HepG2 (cell line): ENCODE measurements around the gene TP53TG5. TPM values are rescaled to one million over a fixed set of nuclear protein-coding genes. Genes with fewer than 3 reads are reported as not detected.

ENCODE experiments used
- ADNP ChIP-seq: sonication (generic); formaldehyde crosslinking; IDR thresholded peaks from 2 replicates; pipeline ENCODE4 v1.4.0; 2020; ENCODE audit warnings: missing genetic modification reagents
- CBX1 ChIP-seq: IDR thresholded peaks from one replicate; pipeline ENCODE4 v1.6.1; 2016; ENCODE audit warnings: antibody characterized with exemption, low read depth
- GFI1 ChIP-seq: sonication (generic); formaldehyde crosslinking; IDR thresholded peaks from 2 replicates; pipeline ENCODE4 v1.5.0; 2020; ENCODE audit warnings: missing genetic modification reagents, mild to moderate bottlenecking, borderline replicate concordance
- HOXA5 ChIP-seq: sonication (generic); formaldehyde crosslinking; IDR thresholded peaks from 2 replicates; pipeline ENCODE4 v1.4.0; 2020; ENCODE audit warnings: missing genetic modification reagents
- KDM3A ChIP-seq: IDR thresholded peaks from 2 replicates; pipeline ENCODE4 v1.6.1; 2018; ENCODE audit warnings: low read depth, missing compliant biosample characterization
- MEIS2 ChIP-seq: sonication (generic); formaldehyde crosslinking; IDR thresholded peaks from 2 replicates; pipeline ENCODE4 v1.9.0; 2021; ENCODE audit warnings: mild to moderate bottlenecking, missing genetic modification reagents
- POGZ ChIP-seq: sonication (generic); formaldehyde crosslinking; IDR thresholded peaks from 2 replicates; pipeline ENCODE4 v1.4.0; 2020; ENCODE audit warnings: mild to moderate bottlenecking, missing genetic modification reagents
- PPARG ChIP-seq: conservative IDR thresholded peaks from 2 replicates; pipeline ENCODE4 v1.6.1; 2016; ENCODE audit warnings: missing biosample characterization, missing genetic modification reagents
- SP5 ChIP-seq: IDR thresholded peaks from 2 replicates; pipeline ENCODE4 v1.6.1; 2016; ENCODE audit warnings: low read depth, borderline replicate concordance
- TAF1 ChIP-seq: sonication (generic); formaldehyde crosslinking; IDR thresholded peaks from 2 replicates; pipeline ENCODE4 v1.4.0; 2020; ENCODE audit warnings: missing genetic modification reagents
- TOPORS ChIP-seq: sonication (generic); formaldehyde crosslinking; IDR thresholded peaks from 2 replicates; pipeline ENCODE4 v1.8.0; 2023; ENCODE audit warnings: mild to moderate bottlenecking, missing genetic modification reagents
- ZNF350 ChIP-seq: sonication (generic); formaldehyde crosslinking; IDR thresholded peaks from 2 replicates; pipeline ENCODE4 v1.4.0; 2020; ENCODE audit warnings: mild to moderate bottlenecking, low read depth, missing genetic modification reagents, borderline replicate concordance
- ZNF354B ChIP-seq: sonication (generic); formaldehyde crosslinking; IDR thresholded peaks from 2 replicates; pipeline ENCODE4 v1.8.0; 2022; ENCODE audit warnings: mild to moderate bottlenecking, missing genetic modification reagents
- ZNF629 ChIP-seq: sonication (generic); formaldehyde crosslinking; conservative IDR thresholded peaks from 2 replicates; pipeline ENCODE4 v1.5.0; 2020; ENCODE audit warnings: missing genetic modification reagents
- polyA plus RNA-seq, 8 experiments: library from polyadenylated mRNA; depleted of rRNA in 3 of 8; stranded (reverse) in 7 of 8; unstranded in 1 of 8; fragments of >200 nt; fragmentation: Illumina TruSeq in 4 of 8; extraction: Trizol in 4 of 8; gene quantifications; 2 replicates each; pipeline versions ENCODE4 v1.2.1 to v1.2.3, GENCODE V29; 2011 to 2016; ENCODE audit warnings: low read depth in 4 of 8, missing spikeins in 1 of 8, mixed read lengths in 1 of 8; ENCODE audit not compliant: insufficient read depth in 1 of 8
- total RNA-seq, 5 experiments: library from RNA; depleted of rRNA; stranded (reverse); fragments of >200 nt; fragmentation: Illumina TruSeq; extraction: Trizol; gene quantifications; 2 replicates each; pipeline ENCODE4 v1.2.3, GENCODE V29; 2016; ENCODE audit warnings: low read depth in 1 of 5
- TF ChIP-seq, protein P1 (sequence below): sonication (generic); formaldehyde crosslinking; IDR thresholded peaks from 2 replicates; pipeline ENCODE4 v1.5.1; 2020; ENCODE audit warnings: mild to moderate bottlenecking, missing genetic modification reagents, borderline replicate concordance
- TF ChIP-seq, protein P2 (sequence below): sonication (generic); formaldehyde crosslinking; IDR thresholded peaks from 2 replicates; pipeline ENCODE4 v1.5.1; 2020; ENCODE audit warnings: mild to moderate bottlenecking, missing genetic modification reagents
- TF ChIP-seq, protein P3 (sequence below): sonication (generic); formaldehyde crosslinking; IDR thresholded peaks from 2 replicates; pipeline ENCODE4 v1.4.0; 2020; ENCODE audit warnings: missing genetic modification reagents
- TF ChIP-seq, protein P4 (sequence below): sonication (generic); formaldehyde crosslinking; IDR thresholded peaks from 2 replicates; pipeline ENCODE4 v1.8.1; 2022; ENCODE audit warnings: mild to moderate bottlenecking, missing genetic modification reagents
- TF ChIP-seq, protein P5 (sequence below): sonication (generic); formaldehyde crosslinking; IDR thresholded peaks from 2 replicates; pipeline ENCODE4 v1.8.1; 2023; ENCODE audit warnings: mild to moderate bottlenecking, moderate library complexity, missing genetic modification reagents

Gene TP53TG5
- total and polyA plus RNA-seq, 2 of the 13 experiments (the other 11 are each of a cell fraction or from before 2014, with no cell fraction given) = 0.11 TPM; not detected in 1

DNA sequence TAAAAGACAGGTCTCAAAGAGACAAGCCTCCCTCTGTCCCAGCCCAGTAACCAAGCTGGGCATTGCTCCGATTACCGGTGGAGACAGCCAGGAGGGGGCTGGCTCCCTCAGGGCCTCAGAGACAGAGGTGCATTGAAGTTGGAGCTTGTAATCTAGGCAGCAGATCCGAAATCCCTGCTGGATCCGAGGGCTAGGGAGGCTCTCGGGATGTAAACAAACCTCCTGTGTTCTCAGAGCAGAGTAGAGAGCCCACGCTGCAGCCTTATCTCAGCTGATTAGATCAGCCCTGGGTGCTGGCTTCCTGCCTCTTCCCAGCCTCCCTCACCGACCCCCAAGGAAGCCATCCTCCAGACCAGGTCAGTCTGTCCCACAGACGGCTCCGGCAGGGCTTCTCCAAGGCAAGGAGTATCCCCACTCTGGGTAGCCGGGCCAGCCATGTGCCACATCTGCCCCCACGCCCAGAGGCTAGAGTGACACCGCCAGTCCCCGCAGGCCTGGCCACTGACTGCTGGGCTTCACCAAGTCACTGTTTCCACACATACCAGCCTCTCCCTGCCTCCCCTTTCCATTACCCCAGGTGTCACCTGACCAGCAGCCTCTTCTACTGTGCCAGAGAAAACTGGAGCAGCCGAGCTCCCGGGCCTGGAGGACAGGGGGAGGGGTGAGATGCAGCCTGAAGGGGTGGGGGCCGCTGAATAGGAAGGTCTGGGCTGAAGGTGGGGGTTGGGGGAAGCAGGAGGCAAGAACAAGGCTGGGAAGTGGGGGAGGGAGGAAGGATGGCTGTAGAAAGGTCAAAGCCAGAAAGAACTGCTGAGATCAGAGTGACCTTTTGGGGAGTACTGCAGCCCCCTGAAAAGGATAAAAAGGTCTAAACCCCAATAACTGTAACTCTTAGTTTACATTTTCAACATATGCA, 35.9 kb downstream of the TP53TG5 start (continued):
- TF ChIP-seq SP5 (peak; percentile 42; the same call in 1 of the 2 replicates), HOXA5 (CRISPR knock-in tag) (0 out of 2 replicates have a peak, but pooled peaks have one; percentile 27), ZNF354B (CRISPR knock-in tag) (no peak), TAF1 (CRISPR knock-in tag) (peak; percentile 36; the same call in 1 of the 2 replicates), POGZ (CRISPR knock-in tag) (peak; percentile 69; the same call in 1 of the 2 replicates), ZNF350 (CRISPR knock-in tag) (peak; percentile 70; the same call in 1 of the 2 replicates), MEIS2 (CRISPR knock-in tag) (peak; percentile 75), GFI1 (CRISPR knock-in tag) (peak; percentile 64; the same call in 1 of the 2 replicates), ZNF629 (peak; percentile 95), TOPORS (0 out of 2 replicates have a peak, but pooled peaks have one; percentile 15), ADNP (CRISPR knock-in tag) (no peak), PPARG (CRISPR knock-in tag) (0 out of 2 replicates have a peak, but pooled peaks have one; percentile 43), KDM3A (CRISPR knock-in tag) (no peak), CBX1 (no peak)
- TF ChIP-seq, protein P1, sequence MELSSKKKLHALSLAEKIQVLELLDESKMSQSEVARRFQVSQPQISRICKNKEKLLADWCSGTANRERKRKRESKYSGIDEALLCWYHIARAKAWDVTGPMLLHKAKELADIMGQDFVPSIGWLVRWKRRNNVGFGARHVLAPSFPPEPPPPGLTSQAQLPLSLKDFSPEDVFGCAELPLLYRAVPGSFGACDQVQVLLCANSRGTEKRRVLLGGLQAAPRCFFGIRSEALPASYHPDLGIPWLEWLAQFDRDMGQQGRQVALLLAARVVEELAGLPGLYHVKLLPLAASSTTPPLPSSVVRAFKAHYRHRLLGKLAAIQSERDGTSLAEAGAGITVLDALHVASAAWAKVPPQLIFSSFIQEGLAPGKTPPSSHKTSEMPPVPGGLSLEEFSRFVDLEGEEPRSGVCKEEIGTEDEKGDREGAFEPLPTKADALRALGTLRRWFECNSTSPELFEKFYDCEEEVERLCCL (CRISPR knock-in tag) = no peak
- TF ChIP-seq, protein P2, sequence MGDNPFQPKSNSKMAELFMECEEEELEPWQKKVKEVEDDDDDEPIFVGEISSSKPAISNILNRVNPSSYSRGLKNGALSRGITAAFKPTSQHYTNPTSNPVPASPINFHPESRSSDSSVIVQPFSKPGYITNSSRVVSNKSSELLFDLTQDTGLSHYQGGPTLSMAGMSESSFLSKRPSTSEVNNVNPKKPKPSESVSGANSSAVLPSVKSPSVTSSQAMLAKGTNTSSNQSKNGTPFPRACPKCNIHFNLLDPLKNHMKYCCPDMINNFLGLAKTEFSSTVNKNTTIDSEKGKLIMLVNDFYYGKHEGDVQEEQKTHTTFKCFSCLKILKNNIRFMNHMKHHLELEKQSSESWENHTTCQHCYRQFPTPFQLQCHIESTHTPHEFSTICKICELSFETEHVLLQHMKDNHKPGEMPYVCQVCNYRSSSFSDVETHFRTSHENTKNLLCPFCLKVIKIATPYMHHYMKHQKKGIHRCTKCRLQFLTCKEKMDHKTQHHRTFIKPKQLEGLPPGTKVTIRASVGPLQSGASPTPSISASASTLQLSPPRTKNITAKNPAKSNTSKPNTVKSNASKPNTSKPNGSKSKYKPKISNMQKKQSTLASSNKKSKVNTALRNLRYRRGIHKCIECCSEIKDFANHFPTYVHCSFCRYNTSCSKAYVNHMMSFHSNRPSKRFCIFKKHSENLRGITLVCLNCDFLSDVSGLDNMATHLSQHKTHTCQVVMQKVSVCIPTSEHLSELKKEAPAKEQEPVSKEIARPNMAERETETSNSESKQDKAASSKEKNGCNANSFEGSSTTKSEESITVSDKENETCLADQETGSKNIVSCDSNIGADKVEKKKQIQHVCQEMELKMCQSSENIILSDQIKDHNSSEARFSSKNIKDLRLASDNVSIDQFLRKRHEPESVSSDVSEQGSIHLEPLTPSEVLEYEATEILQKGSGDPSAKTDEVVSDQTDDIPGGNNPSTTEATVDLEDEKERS (CRISPR knock-in tag) = 0 out of 2 replicates have a peak, but pooled peaks have one; percentile 14
- TF ChIP-seq, protein P3, sequence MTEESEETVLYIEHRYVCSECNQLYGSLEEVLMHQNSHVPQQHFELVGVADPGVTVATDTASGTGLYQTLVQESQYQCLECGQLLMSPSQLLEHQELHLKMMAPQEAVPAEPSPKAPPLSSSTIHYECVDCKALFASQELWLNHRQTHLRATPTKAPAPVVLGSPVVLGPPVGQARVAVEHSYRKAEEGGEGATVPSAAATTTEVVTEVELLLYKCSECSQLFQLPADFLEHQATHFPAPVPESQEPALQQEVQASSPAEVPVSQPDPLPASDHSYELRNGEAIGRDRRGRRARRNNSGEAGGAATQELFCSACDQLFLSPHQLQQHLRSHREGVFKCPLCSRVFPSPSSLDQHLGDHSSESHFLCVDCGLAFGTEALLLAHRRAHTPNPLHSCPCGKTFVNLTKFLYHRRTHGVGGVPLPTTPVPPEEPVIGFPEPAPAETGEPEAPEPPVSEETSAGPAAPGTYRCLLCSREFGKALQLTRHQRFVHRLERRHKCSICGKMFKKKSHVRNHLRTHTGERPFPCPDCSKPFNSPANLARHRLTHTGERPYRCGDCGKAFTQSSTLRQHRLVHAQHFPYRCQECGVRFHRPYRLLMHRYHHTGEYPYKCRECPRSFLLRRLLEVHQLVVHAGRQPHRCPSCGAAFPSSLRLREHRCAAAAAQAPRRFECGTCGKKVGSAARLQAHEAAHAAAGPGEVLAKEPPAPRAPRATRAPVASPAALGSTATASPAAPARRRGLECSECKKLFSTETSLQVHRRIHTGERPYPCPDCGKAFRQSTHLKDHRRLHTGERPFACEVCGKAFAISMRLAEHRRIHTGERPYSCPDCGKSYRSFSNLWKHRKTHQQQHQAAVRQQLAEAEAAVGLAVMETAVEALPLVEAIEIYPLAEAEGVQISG = peak; percentile 67; the same call in 1 of the 2 replicates
- TF ChIP-seq, protein P4, sequence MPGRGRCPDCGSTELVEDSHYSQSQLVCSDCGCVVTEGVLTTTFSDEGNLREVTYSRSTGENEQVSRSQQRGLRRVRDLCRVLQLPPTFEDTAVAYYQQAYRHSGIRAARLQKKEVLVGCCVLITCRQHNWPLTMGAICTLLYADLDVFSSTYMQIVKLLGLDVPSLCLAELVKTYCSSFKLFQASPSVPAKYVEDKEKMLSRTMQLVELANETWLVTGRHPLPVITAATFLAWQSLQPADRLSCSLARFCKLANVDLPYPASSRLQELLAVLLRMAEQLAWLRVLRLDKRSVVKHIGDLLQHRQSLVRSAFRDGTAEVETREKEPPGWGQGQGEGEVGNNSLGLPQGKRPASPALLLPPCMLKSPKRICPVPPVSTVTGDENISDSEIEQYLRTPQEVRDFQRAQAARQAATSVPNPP = 0 out of 2 replicates have a peak, but pooled peaks have one; percentile 34
- TF ChIP-seq, protein P5, sequence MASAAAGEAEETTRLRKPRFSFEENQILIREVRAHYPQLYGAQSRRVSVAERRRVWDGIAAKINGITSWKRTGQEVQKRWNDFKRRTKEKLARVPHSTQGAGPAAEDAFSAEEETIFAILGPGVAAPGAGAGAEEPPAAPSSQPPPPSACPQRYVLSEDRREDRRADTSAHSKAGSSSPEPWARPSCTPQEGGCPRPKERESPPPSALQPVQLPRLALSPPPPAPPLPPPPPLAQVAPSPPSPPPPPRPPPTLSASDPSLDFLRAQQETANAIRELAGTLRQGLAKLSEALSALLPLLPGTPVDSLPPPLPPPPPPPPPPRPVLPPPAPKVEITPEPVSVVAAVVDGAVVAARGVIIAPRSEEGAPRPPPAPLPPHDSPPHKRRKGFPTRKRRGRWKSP (CRISPR knock-in tag) = peak; percentile 66; the same call in 1 of the 2 replicates
